ENCODE results near the gene IPCEF1.

- TF ChIP-seq POLR2A (IDR thresholded peaks at IDR 0.05), result no peak
- TF ChIP-seq, protein P1, sequence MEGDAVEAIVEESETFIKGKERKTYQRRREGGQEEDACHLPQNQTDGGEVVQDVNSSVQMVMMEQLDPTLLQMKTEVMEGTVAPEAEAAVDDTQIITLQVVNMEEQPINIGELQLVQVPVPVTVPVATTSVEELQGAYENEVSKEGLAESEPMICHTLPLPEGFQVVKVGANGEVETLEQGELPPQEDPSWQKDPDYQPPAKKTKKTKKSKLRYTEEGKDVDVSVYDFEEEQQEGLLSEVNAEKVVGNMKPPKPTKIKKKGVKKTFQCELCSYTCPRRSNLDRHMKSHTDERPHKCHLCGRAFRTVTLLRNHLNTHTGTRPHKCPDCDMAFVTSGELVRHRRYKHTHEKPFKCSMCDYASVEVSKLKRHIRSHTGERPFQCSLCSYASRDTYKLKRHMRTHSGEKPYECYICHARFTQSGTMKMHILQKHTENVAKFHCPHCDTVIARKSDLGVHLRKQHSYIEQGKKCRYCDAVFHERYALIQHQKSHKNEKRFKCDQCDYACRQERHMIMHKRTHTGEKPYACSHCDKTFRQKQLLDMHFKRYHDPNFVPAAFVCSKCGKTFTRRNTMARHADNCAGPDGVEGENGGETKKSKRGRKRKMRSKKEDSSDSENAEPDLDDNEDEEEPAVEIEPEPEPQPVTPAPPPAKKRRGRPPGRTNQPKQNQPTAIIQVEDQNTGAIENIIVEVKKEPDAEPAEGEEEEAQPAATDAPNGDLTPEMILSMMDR (IDR thresholded peaks at IDR 0.05), result no peak
Observed at GRCh38 chr6:154316131-154316530, 40.5 kb downstream of the IPCEF1 start.

Measured in thyroid gland (tissue), 4 donors.